GM18867 (cell line): ENCODE data around the gene COX8A.
"Not testable (repeated sequence)": the region's sequence is repeated elsewhere in the genome, so short reads cannot be mapped to it uniquely, and the experiment has no call there.

Experiments
- ATAC-seq: cut with Tn5 transposase; IDR thresholded peaks from one replicate; pipeline ENCODE4 v1.9.1; 2021; ENCODE audit warnings: mild to moderate bottlenecking, moderate library complexity; ENCODE audit not compliant: unreplicated experiment

COX8A gene

DNA sequence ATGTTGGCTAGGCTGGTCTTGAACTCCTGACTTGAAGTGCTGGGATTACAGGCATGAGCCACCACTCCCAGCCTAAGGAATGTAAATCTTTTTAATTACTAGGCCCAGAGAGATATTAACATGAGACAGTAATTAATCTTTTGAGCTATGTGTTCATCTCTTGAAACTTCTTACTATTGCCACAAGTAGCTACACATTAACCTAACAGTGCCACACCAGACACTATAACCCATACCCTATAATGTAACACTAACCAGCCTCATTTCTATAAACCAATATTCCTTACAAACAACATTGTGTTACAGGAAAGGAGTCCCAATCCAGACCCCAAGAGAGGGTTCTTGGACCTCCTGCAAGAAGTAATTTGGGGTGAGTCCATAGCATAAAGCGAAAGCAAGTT lies 8.0 kb upstream of the COX8A start:
- no peak for ATAC-seq

DNA sequence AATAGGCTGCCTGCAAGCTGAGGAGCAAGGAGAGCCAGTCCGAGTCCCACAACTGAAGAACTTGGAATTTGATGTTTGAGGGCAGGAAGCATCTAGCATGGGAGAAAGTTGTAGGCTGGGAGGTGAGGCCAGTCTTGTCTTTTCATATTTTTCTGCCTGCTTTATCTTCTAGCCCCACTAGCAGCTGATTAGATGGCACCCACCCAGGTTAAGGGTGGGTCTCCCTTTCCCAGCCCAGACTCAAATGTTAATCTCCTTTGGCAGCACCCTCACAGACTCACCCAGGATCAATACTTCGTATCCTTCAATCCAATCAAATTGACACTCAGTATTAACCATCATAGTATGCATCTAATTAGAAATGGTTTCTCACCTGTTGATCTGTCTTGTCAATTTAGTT lies 5.0 kb upstream of the COX8A start:
- no peak for ATAC-seq

DNA sequence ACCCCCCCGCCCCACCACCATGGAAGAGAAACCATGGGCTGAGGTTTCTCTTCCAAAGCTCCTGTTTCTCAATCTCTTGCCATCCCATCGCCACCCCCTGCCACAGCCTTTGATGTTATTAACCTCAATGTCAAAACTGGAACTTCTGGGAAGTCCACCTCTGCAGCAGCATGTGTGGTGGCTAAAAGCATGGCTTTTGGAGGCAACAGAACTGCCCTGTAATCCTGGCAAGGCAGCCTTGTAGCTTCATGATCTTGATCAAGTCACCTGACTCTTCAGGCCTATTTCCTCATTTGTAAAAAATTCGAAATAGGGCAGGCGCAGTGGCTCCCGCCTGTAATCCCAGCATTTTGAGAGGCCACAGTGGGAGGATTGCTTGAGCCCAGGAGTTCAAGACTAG lies 3.5 kb upstream of the COX8A start:
- no peak for ATAC-seq

DNA sequence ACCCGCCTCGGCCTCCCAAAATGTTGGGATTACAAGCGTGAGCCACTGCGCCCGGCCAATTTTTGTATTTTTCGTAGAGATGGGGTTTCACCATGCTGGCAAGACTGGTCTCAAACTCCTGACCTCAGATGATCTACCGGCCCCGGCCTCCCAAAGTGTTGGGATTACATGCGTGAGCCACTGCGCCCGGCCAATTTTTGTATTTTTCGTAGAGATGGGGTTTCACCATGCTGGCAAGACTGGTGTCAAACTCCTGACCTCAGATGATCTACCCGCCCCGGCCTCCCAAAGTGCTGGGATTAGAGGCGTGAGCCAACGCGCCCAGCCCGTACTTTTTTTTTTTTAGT lies 535 bp upstream of the COX8A start:
- ATAC-seq = not testable (repeated sequence)

DNA sequence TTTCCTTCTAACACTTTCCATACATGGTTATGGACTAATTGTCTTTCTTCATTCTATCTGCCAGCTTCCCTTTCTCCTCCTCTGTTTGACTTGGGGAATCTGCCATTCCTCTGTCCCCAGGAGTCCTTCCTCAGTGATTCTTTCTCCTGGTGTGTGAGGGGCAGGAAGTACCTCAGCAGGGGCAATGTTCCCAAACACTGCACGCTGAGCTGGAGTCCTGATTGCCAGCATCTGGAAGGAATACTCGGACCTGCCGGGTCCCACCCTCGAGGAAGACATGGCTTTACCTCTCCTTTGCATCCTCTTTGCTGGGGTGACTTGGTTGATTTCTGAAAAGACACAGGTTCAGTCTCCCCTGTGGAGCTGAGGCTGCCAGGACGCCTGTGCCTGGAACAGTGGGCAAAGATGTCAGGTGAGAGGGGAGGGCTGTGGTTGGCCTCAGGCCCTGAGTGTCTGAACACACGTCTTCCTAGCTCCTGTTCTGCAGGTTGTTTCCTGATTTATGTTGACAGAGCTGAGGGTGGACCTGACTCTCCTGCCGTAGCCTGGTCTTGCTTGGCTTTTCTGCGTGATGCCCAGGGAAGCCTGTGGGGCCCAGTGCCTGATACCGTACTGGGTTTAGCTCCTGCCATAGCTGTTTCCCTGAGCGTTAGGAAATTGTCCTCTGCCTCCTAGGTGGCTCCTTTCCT lies 4.3 kb downstream of the COX8A start:
- ATAC-seq = no peak

DNA sequence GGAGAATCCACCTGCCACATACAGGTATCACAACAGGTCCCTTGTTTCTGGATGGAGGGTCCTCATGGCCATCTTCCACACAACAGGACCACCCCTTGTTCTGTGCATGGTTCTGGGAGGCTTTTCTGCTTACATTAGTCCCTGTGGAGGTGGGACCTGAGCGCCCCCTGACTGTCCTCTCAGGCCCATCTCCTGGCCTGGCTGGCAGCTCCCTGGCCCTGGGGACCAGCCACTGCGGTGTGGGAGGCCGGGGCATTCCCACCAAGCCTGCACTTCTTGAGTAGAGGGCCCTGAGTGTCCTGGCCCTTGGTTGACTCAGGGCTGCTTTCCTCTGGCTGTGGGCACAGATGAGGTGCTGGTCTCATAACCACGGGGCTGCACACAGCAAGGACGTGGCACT lies 5.0 kb downstream of the COX8A start:
- no peak for ATAC-seq

DNA sequence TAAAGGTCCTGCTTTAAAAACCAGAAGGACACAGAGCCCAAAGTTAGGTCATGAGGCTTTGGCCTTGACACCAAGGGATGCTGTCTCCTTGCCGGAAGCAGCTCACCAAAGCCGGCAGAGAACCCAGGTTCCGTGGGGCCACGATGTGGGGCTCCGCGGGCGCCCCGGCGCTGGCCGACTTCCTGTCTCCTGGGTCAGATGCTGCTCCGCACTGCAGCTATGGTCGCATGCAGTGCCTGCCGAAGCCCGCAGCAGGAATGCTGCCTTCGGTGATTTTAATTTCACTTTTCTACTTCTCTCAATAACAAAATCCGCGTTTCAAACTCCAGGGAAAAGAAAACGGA lies 11.4 kb downstream of the COX8A start:
- peak; percentile 58 for ATAC-seq

DNA sequence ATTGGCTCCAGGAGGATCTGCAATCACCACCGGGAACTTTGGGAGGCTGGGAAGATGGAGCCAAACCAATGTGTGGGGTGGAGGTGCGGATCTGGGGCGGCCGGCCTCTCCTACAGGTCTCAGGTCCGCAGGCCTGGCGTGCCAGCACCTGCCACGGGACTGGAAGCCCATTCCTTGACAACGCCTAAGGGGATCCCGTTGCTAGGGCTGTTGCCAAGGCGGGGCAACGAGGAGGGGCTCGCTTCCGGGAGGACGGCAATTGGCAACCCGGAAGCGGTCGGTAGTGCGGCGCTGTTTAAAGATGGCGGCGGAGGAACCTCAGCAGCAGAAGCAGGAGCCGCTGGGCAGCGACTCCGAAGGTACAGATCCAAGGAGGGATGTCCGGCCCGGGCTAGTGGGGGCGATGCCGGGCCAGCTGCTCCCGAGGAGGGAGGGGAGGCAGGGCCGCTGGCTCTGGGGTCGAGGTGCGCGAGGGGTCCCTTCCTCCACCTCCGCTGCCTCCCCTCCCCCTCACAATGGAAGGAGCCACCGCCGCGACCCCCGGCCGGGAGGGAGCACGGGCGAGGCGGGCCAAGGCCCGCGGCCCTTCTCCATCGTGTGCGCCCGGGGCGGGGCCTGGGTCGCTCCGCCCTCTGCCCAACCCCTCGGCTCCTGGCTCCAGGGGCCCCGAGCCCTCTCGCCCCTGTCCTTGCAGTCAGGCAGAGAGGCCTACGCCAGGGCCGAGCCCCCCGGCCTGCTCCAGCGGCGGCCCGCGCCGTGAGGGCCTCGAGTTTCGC lies 11.9 kb downstream of the COX8A start, which contains the start of gene OTUB1:
OTUB1 (plus strand) TSS at position 283 of the 776 bp plus-strand sequence; CDS start at position 302, 19 bp downstream.
- peak; percentile 91 for ATAC-seq

DNA sequence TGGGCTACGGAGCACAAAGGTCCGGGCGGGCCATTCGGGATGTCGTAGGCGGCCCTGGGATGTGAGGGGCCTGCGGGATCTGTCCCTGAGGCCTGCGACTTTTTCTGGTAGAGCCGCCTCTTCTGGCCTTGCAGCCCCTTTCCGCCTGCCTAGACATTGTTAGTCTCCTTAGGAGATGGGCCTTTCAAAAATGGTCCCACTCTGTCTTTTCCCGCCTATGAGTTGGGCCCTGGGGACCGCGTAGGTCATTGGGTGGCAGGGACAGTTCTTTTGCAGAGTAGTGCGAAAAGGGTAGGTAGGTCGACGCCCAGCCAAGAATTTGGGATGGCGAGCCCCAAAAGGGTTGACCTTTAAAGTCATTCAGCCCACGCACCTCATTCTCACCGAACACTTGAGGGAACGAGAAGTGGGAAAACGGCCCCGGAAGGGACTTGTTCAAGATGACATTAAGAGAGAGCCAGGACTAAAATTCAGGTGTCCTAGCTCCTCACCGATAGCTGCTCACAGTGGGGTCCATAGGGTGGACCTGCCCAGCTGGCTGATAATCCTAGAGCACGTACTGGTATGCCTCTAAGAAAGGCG lies 12.6 kb downstream of the COX8A start:
- no peak for ATAC-seq

DNA sequence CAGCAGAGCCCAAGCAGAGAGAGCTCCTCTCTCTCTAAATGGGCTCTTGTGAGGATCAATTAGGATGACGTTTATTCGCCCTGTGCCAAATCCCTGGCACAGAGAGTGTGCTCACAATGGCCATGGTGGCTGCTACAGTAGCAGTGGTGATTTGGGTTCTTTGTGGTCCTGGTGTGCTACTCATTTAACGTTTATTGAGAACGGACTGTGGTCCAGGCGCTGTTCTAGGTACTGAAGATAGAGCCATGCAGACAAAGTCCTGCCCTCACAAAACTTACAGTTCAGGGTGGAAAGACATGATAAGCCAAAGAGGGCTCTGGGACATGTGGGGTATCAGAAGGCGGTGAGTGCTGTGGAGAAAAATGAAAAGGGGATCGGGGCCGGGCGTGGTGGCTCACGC lies 17.1 kb downstream of the COX8A start:
- ATAC-seq = no peak

DNA sequence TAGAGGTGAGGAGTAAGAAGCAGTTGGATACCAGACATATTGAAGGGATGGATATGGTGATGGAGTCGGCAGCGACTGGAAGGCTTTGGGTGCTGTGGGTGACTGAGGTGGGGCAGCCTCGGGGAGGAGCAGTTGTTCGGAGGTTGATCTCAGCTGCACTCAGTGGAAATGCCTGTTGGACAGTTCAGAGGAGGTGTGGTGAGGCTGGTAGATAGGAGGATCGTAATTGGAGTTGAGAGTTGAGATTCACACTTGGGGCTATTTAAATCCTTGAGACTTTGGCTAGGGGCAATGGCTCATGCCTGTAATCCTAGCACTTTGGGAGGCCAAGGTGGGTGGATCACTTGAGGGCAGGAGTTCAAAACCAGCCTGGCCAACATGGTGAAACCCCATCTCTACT lies 18.7 kb downstream of the COX8A start:
- ATAC-seq = no peak

DNA sequence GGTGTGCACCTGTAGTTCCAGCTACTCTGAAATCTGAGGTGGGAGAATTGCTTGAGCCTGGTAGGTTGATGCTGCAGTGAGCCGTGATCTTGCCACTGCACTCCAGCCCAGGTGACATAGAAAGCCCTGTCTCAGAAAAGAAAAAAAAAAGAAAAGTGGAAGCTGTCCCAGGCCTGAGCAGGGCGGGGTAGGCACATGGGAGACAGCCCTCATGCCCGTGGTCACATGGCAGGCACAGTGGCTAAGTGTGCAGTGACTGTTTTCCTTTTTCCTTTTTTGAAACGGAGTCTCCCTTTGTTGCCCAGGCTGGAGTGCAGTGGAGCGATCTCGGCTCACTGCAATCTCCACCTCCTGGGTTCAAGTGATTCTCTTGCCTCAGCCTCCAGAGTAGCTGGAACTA lies 19.6 kb downstream of the COX8A start:
- no peak for ATAC-seq

DNA sequence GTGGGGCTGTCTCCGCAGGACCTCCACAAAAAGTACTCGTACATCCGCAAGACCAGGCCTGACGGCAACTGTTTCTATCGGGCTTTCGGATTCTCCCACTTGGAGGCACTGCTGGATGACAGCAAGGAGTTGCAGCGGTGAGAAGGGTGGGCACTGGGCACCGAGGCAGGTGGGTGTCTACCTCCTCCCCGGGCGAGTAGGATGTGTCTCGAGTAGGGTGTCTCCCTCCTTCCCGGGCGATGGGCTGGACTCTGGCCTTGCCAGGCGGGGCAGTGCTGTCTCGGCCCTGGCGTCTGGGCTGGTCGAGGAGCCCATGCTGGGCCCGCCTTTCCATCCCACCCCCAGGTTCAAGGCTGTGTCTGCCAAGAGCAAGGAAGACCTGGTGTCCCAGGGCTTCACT lies 22.1 kb downstream of the COX8A start:
- no peak for ATAC-seq

DNA sequence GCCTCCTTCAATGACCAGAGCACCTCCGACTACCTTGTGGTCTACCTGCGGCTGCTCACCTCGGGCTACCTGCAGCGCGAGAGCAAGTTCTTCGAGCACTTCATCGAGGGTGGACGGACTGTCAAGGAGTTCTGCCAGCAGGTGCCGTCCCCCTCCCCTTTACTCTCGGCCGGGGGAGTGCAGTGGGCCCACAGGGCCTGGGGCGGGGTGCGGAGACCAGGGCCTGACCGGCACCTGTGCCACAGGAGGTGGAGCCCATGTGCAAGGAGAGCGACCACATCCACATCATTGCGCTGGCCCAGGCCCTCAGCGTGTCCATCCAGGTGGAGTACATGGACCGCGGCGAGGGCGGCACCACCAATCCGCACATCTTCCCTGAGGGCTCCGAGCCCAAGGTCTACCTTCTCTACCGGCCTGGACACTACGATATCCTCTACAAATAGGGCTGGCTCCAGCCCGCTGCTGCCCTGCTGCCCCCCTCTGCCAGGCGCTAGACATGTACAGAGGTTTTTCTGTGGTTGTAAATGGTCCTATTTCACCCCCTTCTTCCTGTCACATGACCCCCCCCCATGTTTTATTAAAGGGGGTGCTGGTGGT lies 22.8 kb downstream of the COX8A start:
- ATAC-seq = no peak

DNA sequence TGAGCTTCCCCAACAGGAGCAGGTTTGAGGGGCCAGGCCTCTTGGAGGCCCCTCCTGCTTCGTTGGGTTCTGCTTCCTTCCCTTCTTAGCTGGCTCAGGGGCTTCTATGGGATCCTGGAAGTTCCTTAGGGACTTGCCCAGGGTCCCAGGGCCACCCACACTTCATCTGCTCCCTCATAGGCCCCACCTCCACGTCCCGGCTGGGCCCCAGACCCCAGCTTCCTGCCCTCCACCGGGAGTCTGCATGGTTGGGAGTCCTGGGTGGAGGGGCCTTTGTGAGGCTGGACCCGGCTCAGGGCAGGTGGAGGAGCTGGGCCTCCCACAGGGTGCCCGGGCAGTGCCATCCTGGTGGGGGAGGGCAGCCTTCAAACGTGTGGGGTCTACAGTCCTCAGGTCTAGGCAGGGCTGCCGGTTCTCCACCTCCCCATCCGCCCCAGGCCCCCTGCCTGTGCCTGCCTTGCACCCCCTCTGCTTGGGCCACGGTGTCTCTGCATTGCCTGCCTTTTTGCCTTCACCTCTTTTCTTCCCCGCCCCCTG lies 23.4 kb downstream of the COX8A start:
- no peak for ATAC-seq

DNA sequence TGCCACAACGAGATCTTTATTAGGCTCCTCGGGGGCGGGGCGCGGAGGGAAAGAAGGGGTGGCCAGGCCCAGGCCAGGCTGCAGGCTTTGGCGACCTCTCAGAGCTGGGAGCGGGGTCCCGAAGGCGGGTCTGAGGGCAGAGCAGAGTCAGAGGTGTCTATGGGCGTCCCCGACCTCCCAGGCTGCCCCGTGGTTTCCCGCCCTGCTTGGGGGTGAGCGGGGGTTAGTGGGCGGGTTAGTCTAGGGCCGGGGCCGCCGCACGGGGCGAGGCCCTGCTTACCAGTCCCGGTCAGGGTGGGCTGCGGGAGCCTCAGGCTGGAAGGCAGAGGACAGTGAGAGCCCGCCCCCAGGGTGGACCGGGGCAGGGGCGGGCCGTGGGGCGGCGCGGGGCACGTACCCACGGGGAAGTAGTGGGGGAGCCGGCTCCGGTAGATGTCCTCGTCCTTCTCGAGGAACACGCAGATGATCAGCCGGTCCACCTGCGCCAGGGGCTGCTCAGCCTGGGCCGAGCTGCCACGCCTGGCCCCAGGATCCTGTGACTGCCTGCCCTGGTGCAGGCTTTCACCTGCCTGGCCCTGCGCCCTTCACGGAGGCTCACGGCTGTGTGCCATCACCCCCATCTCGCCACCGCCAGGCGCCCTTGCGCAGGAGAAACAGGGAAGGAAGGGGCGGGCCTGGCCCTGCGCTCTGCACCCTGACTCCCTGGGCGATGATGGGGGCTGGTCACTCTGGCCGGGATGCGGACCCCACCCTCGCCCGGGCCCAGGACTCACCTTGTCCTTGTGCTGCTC lies 24.3 kb downstream of the COX8A start:
- no peak for ATAC-seq

DNA sequence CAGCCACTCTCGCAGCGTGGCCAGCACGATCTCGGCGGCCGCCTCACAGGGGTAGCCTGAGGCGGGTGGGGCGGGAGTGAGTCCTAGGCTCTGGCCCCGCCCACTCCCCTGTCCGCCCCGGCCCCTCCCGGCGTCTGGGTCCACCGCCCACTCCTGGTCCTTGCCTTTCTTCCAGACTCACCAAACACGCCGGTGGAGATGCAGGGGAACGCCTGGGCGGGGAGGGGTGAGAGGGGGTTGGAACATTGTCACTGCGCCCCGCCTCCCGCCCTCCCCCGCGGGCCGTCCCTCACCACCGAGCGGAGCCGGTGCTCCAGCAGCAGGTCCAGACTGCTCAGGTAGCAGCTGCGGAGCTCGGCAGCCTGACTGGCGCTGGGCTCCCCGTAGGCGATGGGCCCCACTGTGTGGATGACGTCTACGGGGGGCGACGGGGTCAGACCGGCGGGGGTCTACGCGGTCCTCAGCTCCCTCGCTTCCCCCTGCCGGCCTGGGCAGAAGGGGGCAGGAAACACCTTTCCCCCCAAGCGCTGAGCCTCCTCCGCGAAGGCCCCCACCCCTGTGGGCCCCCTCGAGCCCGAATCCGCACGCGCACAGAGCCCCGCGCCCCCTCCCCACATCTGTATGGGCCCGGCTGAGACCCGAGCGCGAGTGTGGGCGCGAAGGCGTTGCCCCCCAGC lies 25.1 kb downstream of the COX8A start:
- no peak for ATAC-seq

DNA sequence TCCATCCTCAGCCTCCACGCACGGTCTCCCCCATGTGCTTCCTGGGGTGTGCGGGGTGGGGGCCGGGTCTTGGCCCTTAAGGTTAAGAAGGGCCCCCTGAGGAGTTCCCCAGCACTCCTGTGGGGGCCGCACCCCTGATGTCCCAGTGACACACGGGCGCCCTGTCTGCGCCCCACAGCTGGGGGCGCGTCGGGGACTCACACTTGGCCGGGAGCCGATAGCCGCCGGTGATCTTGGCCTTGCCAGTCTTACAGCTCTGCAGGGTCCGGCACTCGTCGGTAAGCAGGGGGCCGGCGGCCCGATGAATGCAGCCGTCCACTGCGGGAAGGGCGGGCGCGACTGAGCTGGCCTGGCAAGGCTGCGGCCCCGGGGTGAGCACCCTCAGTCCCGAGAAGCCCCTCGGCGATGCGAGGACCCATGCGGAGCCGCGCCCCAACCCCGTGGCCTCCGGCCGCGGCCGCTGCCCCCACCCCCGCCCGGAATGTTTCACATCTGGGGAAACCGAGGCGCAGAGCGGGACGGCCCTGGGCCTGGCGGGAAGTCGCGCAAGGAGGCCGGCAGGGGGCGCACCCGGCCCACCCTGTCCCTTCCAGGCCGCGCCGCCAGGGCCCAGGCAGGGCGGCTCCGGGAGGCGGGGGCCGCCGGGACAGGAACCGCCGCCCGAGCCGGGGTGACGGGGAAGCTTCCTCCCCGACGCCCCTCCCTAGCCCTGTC lies 25.8 kb downstream of the COX8A start:
- peak; percentile 43 for ATAC-seq

DNA sequence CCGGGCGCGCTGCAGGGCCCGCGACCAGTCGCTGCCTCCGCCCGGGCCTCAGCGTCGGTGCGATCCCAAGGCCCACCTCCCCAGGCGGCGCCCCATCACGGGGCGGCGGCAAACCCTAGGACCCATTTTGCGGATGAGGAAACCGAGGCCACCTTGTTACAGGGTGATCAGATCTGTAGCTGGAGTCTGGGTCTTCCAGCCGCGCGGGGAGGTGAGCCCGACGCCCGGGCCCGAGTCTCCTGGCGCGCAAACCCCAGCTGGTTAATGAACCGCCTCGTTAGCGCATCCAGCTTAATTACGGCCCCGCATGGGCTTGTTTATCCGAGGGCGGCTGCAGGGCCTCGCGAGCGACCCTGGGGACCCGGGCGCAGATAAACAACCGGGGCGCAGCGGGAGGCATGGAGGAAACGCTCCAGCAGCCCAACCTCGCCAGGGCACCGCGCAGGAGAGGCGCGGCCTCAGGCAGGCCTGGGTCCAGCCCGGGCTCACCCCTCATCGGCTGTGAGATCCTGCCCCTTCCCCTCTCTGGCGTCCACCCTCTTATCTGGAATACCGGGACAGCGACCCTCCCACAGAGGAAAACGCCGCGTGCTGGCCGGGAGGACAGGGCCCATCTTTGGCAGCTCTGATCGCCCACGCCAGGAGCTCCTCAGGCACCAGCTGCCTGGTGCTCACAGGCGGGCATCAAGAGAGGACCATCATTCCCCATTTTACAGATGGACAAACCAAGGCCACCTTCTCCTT lies 26.5 kb downstream of the COX8A start:
- ATAC-seq = no peak
